AG10803 (cell line): Measurements from ENCODE around the gene CYP1A1.
A peak's percentile ranks its signal among the peaks of the same experiment; 100 is the strongest.

Source experiments
- DNase-seq: peaks from one replicate; pipeline ENCODE4 v3.0.0; 2010; ENCODE audit warnings: low read depth
- H3K4me3 ChIP-seq: 2 replicates; pipeline ENCODE4 v1.5.1; 2011; ENCODE audit warnings: mild to moderate bottlenecking, low read length, control low read depth
- CTCF ChIP-seq: conservative IDR thresholded peaks from 2 replicates; pipeline ENCODE4 v1.5.1; 2011; ENCODE audit warnings: mild to moderate bottlenecking, low read length, control low read depth, inconsistent platforms

The CYP1A1 gene

GRCh38 chr15:74725225-74725774 lies at the start of gene CYP1A1:
Gene CYP1A1, minus strand, starts transcription at chr15:74725528. Its CDS starts 2,431 bp downstream, at chr15:74723097.
- no peak for TF ChIP-seq CTCF
- DNase-seq, result no peak
- H3K4me3 ChIP-seq, result peak within 1 kb of the TSS; percentile 52

DNA sequence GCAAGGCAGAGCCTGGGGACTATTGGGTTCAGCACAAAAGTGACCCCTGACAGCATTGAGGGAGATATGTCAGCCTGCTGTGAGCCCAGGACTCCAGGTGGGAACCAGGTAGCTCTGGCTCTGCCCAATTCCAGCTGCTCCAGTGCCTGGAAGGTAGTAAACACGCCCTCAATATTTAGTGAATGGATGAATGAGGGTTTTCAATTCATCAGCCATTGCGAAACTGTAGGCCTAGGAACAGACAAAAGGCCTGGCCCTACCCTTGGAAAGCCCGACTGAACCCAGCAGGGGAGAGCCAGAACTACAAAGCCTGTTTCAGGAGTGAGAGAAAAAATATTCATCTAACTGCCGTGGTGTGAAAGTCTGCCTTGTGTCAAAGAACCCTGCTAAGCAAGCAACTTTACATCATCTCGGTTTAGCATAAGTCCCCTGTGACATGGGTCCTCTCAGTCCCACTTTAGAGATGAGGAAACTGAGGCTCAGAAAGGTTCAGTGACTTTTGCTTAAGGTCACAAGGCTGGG lies 48.5 kb upstream of the CYP1A1 start:
- DNase-seq, result no peak

GRCh38 chr15:74773329-74773728 lies 48.0 kb upstream of the CYP1A1 start:
- TF ChIP-seq CTCF, result no peak
- DNase-seq, result no peak
- no peak overlapping the region for H3K4me3 ChIP-seq

More for the DNA sequence above, 48.5 kb upstream of the CYP1A1 start:
- H3K4me3 ChIP-seq, result no peak overlapping the region
- TF ChIP-seq CTCF, result no peak

DNA sequence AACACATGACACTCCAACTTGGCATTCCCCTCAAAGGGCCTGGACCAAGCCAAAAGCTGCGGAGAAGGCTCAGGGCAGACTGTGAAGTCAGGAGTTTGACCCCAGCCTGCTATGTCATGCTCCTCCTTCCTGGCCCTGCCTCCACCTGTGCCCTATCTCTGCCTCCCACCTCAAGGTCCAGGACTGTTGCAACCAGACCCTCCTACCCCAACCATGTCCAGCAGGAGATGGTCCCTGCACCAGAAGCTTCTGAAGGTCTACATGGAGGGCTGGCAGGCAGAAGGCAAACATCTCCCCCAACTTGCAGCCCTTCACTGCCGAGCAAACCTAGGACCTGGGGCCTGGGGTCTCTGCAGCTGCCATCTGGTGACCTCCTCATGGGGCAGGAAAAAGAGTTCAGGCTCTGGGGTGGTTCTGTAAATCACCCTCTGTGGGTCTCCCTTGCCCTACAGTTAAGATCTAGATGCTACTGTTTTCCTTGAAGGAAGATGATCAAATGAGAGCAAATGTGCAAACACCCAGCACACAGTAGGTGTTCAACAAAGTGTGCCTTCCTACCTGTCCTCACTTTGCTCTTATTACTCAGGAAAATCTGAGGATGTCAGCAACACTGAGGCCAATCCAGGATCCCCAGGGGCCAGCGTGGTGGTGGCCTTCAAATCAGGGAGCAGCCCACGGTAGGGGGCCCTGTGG lies 45.0 kb upstream of the CYP1A1 start:
- no peak for TF ChIP-seq CTCF
- DNase-seq, result no peak
- no peak overlapping the region for H3K4me3 ChIP-seq

- no peak overlapping the region for H3K4me3 ChIP-seq
- no peak for DNase-seq
- 0 out of 2 replicates have a peak, but pooled peaks have one; percentile 0 for TF ChIP-seq CTCF
Observed at GRCh38 chr15:74769463-74770025, 44.2 kb upstream of the CYP1A1 start.

DNA sequence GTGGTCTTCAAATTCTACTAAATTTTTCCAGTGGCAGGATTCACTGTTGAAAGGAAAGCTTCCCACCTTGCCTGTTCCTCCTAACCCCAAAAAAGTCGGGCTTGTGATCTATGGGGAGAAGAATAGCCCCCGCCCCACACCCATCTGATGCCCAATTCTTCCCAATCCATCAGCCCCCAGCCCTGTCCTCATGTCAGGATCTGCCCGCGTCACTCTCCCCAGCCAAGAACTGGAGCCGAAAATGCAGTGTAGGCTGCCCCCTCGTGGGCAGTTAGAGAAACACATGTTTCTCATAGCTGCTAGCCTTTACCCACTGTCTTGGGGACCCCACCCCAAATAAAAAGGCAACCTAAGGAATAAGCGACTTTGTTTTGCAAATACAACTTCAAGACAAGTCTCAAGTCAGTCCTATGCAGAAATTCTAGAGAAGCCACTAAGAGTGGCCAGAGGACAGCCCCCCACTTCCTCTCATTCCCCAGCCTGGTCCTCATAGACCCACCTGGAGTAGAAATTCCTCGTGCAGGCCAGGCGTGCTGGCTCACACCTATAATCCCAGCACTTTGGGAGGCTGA lies 43.5 kb upstream of the CYP1A1 start:
- peak; percentile 23 for DNase-seq
- peak; percentile 72 for TF ChIP-seq CTCF
- H3K4me3 ChIP-seq, result peak overlapping the region; percentile 20
